Stimulated activated CD8-positive, alpha-beta memory T cell treated with anti-CD3 and anti-CD28 coated beads, Interleukin-12 subunit alpha, Interleukin-12 subunit beta, amount 100 ng/mL, for 24 hours (primary cell): ENCODE results near the gene TFAP2B.

Source experiments
- DNase-seq: peaks from one replicate; pipeline ENCODE4 v3.0.0-alpha.2; 2020; ENCODE audit errors: extremely low read depth

TFAP2B gene

DNA sequence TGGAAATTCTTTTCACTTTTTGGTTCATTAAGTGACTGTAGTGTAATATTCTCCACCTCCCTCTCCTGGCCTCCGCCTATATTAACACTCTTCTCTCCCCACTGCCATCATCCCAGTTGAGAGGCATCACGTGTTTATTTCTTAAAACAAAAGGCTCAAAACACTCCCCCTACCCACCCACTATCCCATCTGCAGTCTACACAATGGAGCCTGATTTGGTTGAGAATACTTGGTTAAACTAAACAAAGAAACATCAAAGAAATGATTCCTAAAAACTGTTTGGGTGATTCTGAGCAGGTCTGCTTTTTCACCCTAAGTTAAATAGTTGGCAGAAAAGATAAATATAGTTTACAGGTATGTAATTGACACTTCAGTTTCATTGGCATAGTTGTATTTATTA is 5.9 kb downstream of the TFAP2B start:
- no peak for DNase-seq

DNA sequence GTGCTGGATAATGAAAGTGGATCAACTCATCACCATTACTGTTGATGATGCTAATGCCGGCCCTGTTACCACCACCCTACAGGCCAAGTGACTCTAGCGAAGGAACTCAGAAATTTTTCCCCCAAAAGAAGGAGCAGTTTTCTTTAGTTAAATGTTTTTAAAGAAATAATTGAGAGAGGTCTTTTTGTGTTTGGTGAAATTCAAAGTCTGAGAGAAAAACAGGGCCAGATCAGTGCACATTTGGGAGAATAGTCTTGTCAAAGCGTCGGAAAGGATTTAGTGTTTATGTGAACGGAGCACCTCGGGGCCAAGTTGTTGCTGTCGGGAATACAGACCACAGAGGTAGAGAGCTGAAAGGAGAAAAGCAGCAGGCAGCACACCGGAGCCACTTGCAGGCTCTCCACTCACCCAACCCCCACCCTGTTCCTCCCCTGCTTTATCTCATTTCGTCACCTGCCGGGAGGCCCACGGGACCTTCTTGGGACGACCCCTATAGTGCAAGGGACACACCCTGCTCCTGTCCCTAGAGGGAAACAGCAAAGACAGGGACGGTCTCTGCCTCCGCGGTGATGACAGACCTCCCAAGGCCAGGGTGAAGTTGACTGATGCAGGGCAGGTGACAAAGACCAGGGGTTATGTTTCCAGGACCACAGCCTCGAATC is 6.8 kb downstream of the TFAP2B start:
- no peak for DNase-seq

DNA sequence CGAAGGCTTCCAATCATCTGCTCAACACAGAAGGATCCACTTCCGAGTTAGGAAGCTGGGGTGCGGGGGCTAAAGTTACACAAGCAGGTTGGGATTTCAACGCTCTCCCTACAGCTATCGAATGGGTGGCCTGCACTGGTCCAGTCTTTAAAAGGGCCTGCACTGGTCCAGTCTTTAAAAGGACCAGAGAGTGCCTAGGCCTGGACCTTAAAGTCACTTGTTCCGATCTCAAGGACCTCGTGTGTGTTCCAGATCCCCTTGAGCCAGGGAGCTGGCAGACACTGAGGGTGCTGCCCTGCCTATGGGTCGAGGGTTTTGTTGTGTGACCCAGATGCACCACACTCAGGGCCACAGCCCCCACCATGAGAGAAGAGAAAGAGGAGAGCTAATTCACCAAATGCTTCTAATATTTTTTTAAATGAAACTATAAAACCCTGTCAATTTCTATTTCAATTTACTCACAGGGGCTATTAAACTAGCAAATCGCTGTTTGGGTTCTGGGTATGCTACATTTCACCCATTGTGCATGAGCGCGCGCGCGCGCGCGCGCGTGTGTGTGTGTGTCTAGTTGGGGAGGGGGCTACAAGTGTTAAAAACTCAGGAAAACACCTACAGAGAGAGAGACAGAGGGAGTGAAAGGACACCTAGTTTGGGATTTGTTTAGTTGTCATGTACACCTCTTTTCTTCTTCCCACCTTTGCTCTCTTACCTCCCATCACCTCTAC is 7.5 kb downstream of the TFAP2B start:
- DNase-seq: no peak

DNA sequence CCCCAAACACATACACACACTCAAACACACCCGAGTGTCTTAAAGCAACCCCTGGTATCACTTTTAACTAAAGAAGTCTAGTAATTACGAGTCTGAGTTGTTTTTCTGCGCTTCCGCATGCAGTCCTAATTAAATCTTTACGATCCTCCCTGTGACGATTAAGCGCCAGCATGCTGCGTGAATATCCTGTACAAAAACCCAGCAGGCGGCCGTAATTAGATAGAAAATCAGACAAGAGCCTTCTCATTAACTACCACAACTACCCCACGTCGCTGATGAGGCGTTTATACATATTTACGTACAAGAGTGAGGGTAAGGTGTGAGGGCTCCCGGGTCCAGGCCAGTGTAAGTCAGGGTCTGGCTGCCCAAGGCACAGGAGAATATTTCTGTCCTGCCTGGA is 8.1 kb downstream of the TFAP2B start:
- DNase-seq: no peak

DNA sequence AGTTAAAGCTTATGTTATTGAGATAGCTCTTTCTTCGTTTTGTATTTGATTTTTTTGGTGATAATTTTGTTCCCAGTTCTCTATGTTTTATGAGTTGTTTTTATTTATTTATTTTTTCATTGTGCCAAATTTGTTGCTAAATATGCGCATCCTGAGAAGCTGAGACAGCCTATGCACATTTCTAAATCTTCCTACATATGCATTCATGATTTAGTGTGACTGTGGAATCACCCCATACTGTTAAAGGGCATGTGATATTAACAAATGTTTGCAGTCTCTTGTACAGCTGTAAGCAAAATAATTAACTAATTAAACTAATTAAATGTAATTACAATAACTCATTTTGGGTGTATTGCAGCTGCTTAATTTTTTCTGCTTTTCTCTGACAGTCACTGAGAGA is 10.4 kb downstream of the TFAP2B start:
- DNase-seq: no peak

DNA sequence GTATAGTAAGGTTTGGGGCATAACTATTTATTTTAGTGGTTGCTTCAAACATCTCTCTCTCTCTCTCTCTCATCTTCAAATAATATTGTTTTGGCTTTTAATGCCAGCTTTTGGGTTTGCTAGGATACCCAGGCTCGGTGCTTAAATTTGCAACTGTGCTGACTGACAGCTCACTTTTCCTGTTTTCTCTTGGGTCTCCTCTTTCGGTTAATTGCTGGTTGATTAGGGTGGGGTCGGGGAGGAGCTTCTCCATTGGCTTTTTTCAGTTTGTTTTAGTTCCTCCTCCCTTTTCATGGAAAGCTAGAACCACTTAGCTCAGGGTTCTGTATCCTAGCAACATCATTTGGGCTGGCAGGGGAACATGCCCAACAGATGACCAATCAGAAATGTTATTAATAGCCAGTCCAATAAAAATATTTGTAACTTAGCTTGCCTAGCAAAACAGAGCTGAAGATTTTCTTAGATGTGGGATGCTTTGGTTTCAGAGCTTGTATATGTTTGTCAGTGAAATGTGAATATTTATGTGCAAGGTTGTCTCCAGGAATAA is 11.3 kb downstream of the TFAP2B start:
- DNase-seq: no peak

DNA sequence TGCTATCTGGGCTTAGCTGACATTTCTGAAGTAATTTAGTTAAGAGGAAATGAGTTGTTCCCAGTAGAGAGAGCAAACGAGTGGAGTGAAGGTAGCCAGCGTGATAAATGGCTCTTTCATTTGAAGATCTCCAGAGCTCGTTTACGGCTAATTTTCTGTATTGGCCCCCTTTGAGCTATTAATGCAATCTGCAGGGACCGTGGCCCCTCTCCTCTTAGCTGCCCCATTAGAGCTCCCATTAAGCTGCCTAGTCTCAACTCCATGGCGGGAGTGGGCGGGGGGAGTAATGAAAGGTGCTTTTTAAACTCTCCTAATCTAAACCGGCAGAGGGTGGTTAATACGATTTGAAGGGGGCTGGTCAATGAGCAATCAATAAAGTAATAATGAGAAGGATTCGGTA is 12.5 kb downstream of the TFAP2B start:
- DNase-seq: no peak

DNA sequence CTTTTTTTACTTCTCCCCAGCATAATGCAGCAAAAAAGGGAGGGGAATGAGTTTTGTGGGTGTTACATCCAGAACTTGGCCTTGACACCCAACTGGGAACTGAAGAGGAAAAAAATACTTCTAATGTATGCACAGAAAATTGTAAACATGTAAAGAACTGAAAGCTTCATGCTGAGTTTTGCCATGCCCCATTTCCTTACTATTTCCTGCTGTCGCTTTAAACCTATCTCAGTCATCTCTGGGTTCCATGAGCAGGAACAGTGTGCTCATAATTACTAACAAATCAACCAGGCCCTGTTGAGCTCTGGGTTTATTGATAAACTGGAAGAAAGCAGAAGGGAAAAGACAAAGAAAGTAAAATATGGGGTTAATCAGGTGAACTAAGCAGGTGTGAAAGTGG is 14.2 kb downstream of the TFAP2B start:
- DNase-seq: no peak

DNA sequence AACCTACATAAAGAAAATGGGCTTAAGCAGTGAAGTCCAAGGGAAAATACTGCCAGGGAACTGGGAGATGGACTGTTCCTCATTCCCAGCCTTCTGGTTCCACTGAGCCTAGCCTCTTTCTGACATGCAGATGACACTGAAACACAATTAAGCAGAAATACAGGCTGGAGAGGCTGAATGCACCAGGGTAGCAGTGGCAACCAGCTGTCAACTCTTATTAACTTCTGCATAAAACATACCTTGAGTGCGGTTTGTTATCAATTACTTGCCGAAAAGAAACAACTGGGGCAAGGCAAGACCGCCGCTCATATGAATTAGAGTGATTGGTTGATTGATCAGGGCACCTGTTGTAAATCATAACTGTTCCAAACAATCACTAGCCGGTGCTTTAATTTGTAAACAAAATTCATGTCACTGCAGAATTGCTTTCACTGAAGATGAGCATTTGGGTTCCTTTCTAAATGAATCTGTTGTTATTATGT is 16.3 kb downstream of the TFAP2B start:
- DNase-seq: no peak

DNA sequence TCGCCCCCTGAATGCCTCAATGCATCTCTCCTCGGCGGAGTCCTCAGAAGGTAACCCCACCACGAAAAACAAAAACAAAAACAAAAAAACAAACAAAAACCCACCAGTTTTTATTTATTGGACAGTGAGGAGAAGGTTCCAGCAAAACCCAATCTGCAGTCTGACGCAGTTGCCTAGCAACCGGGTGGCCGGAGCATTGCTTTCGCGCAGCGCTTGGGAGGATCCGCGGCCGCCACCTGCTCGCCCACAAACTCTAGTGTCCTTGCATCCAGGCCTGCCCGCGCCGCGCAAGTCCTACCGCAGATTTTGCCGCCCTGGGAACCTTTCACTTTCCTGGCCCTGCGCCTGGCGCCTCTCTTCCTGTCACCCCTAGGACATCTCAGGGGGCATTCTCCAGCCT is 17.6 kb downstream of the TFAP2B start:
- no peak for DNase-seq

DNA sequence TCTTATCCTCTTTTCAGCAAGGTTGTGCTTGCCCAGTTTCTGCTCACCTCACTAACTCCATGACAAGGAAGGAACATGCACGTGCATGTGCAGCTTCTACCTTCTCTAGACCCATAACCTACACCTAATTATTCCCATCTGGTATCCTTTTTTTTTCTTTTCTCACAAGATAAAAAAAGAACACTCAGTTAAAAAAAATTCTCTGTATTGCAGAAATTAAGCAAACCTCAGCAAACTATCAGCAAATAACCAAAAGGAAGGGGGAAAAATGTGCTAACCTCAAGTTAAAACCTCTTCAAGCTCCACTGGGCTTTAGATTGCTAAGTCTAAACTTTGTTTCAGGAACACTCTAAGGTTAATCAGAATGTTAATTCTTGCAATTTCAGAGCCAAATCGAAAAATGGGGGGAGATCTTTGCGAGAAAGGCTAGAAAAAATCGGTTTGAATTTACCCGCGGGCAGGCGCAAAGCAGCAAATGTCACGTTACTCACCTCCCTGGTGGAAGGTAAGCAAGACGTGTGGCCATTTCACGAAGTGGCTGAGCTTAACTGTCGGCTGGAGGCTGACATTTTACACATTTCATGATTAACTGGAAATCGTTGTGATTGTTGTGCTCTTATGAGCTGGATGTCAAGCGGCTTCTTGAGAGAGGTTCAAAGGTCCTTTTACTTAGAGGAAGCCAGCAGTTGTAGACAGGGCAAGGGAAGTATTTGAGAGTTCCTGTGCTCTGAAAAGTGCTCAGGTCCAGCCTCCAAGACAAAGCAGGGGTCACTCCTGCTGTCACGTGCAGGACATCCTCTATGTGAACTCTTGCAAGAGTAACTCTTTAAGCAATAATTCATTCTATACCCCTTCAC is 19.1 kb downstream of the TFAP2B start:
- no peak for DNase-seq

DNA sequence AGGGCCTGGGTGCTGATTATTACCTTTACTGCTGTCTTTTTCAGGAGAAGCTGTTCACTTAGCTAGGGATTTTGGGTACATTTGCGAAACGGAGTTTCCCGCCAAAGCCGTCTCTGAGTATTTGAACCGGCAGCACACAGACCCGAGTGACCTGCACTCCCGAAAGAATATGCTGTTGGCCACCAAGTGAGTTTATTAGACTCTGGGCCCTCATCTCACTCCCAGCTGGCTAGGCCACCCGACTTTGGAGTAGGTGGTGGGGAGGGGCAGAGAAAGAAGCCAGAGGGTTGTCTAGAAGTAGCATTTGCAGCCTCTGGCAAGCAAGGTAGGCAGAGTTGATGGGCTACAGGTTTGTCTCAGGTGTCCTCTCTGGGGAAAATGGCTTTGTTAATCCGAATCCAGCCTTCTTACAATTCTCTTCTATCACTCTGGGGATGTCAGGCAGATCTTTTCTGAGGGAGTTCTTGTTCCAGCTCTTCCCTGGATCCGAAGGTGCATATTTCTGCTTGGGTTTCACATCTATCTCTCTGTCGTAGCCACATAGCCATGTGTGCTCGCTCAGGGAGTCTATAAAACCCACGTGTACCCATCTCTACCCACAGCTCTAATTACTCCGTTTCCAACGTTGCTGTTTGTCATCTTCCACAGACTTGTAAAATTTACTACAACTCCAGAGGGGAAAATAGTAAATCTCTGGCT is 21.6 kb downstream of the TFAP2B start:
- no peak for DNase-seq

DNA sequence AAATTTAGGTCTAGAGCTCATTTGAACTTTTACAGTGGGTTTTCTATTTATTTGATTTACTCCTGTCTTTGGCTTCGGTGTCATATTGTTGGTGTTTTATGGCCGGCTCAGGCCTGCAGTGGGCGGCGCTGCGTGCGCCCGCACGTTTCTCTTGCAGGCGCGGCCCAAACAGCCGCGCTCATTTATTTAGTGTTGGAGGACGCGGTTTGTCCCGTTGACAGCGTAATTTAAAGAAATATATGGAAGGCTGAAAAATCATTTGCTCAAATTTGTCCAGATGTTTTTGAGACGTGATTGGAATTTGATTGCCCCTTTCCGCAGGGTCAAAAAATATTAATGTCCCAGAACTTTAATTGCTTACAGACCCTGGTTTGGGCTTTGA is 22.1 kb downstream of the TFAP2B start:
- no peak for DNase-seq

DNA sequence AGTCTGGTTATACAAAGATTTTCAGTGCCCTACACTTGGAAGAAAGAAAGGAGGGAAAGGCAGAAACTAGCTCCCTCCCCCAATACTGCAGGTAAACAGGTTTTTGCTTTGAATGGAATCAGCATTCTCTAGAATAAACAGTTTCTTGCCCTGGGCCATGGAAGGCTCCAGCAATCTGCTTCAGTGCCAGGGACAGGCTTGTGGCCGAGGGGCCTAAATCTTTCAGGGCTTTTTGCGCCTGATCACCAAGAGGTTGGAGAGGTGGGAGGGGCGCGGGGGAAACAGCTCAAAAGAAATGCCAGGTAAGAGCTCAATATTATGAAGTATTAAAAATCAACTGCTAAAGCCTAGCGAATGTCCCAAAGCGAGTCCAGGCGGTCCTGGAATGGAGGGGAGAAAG is 23.8 kb downstream of the TFAP2B start:
- no peak for DNase-seq

DNA sequence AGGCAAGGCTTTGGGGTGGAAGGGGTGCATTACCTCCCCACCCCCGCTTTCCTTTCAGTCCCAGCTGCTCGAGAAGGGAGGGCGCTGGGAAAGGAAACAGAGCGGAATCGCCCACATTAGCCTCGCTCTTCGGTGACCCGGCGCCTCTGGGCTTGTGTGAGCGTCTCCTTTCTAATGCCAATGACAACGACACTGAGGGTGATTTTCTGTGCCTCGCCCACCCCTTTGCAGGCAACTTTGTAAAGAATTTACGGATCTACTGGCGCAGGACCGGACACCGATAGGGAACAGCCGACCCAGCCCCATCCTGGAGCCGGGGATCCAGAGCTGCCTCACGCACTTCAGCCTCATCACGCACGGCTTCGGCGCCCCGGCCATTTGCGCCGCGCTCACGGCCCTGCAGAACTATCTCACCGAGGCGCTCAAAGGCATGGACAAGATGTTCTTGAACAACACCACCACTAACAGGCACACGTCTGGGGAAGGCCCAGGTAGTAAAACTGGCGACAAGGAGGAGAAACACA is 24.3 kb downstream of the TFAP2B start:
- DNase-seq: no peak

DNA sequence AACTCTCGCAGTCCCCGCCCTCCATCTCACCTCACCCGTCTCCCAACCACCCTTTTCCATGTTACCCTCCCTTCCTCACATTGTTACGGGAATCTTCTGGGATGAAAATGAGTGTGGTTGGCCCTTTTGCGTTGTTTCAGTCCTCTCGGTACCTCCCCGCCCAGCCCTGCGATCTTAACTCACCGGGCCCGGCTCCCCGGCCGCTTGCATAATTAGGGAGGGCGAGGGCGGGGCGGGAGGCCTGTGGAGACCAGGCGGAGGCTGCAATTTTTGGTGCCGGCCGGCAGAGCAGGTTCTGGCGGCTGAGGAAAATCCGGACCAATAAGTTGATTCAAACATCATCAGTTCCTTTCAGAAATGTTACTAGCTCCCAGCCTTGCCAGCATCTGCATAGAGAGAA is 25.2 kb downstream of the TFAP2B start:
- DNase-seq: no peak

DNA sequence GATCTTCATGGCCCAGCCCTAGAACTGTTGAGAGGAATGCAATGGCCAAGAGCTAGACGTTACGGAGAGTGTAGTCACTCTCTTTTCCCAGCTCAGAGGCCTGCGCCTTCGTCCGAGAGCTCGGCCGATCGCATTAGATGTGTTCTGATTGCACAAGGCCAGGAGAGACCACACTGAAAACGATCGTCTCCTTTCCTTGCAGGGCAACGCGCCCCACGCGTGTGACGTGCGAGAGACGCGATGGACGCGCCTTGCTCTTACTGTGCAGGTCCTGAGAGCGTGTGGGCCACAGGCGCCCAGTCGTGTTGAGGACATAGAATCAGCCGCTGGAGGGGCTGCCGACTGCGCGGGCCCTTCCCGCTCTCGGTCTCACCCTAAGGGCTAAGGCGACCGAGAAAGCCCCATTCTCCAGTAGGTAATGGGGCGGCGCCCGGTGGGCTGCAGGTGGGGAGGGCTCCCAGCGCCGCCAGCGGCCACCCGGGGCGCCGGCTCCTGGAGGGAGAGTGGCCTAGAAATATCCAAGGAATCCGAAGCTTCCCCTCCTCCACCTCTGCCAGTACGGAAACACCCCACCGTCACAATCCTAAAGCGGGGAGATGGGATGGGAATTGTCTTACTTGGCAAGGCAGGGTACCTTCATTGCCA is 26.9 kb downstream of the TFAP2B start:
- DNase-seq: no peak

DNA sequence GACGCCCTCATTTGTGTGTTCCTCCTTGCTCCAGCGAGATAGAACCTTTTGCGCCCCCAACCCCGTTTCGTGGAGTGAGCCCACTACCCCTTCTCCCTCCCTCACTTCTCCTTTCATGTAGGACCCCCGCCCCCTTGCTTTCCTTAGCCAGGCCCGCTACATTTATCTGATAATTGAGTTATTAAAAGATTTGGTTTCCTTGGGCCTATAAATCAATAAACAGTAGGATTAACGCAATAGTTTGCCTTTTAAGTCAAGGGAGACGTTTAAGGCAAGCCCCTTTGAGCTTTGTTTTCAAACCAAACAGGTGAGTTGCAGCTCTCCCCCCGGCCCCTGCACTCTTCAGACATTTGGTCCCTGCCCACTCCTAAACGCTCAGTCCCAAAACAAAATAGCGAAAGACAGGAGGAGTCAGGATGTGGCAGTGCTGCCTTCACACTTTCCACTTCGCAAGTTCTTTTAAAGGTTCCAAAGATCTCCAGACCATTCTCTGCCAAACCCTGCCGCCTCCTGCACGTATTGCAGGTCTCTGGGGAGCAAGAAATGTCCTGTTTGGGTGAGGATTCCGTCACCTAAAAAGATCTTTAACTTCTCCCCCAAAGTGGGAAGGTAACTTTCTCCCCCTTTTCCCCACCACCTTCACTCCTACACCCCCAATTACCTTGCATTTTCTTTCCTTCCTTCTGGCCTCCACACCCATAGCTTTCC is 27.6 kb downstream of the TFAP2B start:
- DNase-seq: no peak

DNA sequence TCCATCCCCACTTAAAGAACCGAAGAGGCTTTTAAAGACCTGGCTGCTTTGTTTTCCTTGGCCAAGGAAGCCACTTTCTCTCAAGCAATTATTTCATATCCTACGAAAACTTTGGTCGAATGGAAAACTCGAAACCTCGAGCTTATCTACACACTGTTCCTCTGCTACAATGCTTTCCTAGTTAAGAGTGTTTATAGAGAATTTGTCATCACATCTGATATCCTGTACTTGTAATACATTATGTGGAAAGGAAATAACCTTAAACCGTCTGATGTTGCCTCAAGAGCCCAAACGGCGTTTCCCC is 28.1 kb downstream of the TFAP2B start:
- no peak for DNase-seq

DNA sequence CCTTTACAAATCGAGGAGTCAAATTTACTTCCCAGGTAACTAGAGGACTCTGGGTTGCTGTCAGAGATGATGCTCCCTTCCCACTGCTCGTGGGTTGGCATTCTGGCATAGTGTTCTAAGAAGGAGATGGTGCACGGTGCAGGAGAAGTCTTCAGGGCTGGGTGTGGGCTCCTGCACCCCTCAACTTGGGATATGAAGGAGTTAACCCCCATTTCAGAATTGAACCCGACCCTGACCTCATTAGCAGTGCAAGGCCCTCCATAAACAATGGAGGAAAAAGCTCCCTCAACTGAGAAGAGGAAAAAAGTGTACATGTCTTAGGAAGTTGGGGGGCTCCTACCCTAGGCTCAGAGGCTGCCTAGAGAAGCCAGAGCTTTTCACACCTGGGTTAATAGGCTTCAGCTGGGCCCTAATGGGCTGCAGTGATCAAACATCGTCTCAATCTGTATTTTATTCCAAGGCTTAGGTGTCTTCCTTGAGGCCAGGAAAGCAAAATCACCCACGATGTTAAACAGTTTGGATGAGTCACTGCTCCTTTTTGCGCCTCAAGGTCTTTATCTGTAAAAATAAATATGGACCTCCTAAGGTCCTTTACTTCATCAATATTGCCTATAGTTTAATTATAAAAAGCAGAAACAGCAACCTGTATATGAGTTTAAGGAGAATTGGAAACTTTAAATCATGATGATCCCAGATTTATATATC is 29.4 kb downstream of the TFAP2B start:
- no peak for DNase-seq
